ENCODE measurements around the gene ZNF318.
A peak's percentile ranks its signal among the peaks of the same experiment; 100 is the strongest.
"Not testable (repeated sequence)": the region's sequence is repeated elsewhere in the genome, so short reads cannot be mapped to it uniquely, and the experiment has no call there.

The ZNF318 gene

GRCh38 chr6:43386492-43386891 lies 17.0 kb upstream of the ZNF318 start:
- peak; percentile 68 for DNase-seq

GRCh38 chr6:43383021-43383667 lies 13.7 kb upstream of the ZNF318 start:
- peak; percentile 62 for DNase-seq

- DNase-seq: not testable (repeated sequence)
These were observed 11.4 kb upstream of the ZNF318 start for GRCh38 chr6:43380858-43381257.

GRCh38 chr6:43378631-43379030 lies 9.2 kb upstream of the ZNF318 start:
- DNase-seq: no peak

GRCh38 chr6:43377710-43378229 lies 8.3 kb upstream of the ZNF318 start:
- DNase-seq: no peak

GRCh38 chr6:43376551-43376981 lies 7.1 kb upstream of the ZNF318 start:
- peak; percentile 86 for DNase-seq

GRCh38 chr6:43375693-43376092 lies 6.2 kb upstream of the ZNF318 start:
- DNase-seq: no peak

GRCh38 chr6:43373252-43373875 lies 3.9 kb upstream of the ZNF318 start:
- no peak for DNase-seq

GRCh38 chr6:43370003-43370580 lies 645 bp upstream of the ZNF318 start:
- DNase-seq: not testable (repeated sequence)

- peak; percentile 36 for DNase-seq
These were observed 937 bp downstream of the ZNF318 start for GRCh38 chr6:43368259-43369160.

GRCh38 chr6:43367245-43367984 lies 2.0 kb downstream of the ZNF318 start:
- peak; percentile 94 for DNase-seq

GRCh38 chr6:43361269-43361668 lies 8.2 kb downstream of the ZNF318 start:
- no peak for DNase-seq

GRCh38 chr6:43359831-43360230 lies 9.6 kb downstream of the ZNF318 start:
- no peak for DNase-seq

GRCh38 chr6:43359381-43359780 lies 10.1 kb downstream of the ZNF318 start:
- no peak for DNase-seq

- peak; percentile 11 for DNase-seq
These were observed 13.4 kb downstream of the ZNF318 start for GRCh38 chr6:43355862-43356590.

GRCh38 chr6:43351951-43352350 lies 17.5 kb downstream of the ZNF318 start:
- DNase-seq: not testable (repeated sequence)

- no peak for DNase-seq
These were observed 22.0 kb downstream of the ZNF318 start for GRCh38 chr6:43347444-43347843.

GRCh38 chr6:43347021-43347420 lies 22.4 kb downstream of the ZNF318 start:
- no peak for DNase-seq

- DNase-seq: not testable (repeated sequence)
These were observed 23.2 kb downstream of the ZNF318 start for GRCh38 chr6:43346243-43346642.

- DNase-seq: no peak
These were observed 30.3 kb downstream of the ZNF318 start for GRCh38 chr6:43339168-43339567.

GRCh38 chr6:43338243-43338642 lies 31.2 kb downstream of the ZNF318 start:
- no peak for DNase-seq

- DNase-seq: no peak
These were observed 33.1 kb downstream of the ZNF318 start for GRCh38 chr6:43336382-43336781.
